Upper lobe of right lung (tissue), 1 donor: ENCODE results near the gene FAM117A. TPM values are rescaled to one million over a fixed set of nuclear protein-coding genes. Genes with fewer than 3 reads are reported as not detected.
"Not testable (repeated sequence)": the region's sequence is repeated elsewhere in the genome, so short reads cannot be mapped to it uniquely, and the experiment has no call there.

Source experiments
- ATAC-seq: fragments of 200-7000 bp; cut with Tn5 transposase; one replicate; pipeline ENCODE4 v1.9.1; 2020; ENCODE audit warnings: mild to moderate bottlenecking, moderate library complexity
- DNase-seq: peaks from one replicate; pipeline ENCODE4 v3.0.0-alpha.2; 2020
- H3K27ac ChIP-seq: fragments of 200-600 bp; one replicate; pipeline ENCODE4 v1.8.0; 2022
- H3K27me3 ChIP-seq: fragments of 200-600 bp; one replicate; pipeline ENCODE4 v1.8.0; 2022; ENCODE audit warnings: mild to moderate bottlenecking
- H3K36me3 ChIP-seq: fragments of 200-600 bp; one replicate; pipeline ENCODE4 v1.8.0; 2022
- H3K4me1 ChIP-seq: fragments of 200-600 bp; one replicate; pipeline ENCODE4 v1.8.0; 2022
- H3K4me3 ChIP-seq: fragments of 200-600 bp; one replicate; pipeline ENCODE4 v1.8.0; 2022; ENCODE audit warnings: mild to moderate bottlenecking
- H3K9me3 ChIP-seq: fragments of 200-600 bp; one replicate; pipeline ENCODE4 v1.8.0; 2022
- CTCF ChIP-seq: fragments of 200-600 bp; IDR thresholded peaks from one replicate; pipeline ENCODE4 v1.8.0; 2022; ENCODE audit warnings: antibody characterized with exemption
- intact Hi-C: fragments of 100-400 bp; cut with DNase I; formaldehyde crosslinking; loops from one replicate; pipeline ENCODE4 v1.11.0; 2022
- total RNA-seq: library from RNA; stranded (reverse); fragmentation: NEBNext Ultra II Directional; extraction: Animal tissue kit (Norgen Biotek cat#: 25700); gene quantifications from one replicate; pipeline ENCODE4 v1.2.1, GENCODE V29; 2021
- donor health status: DM: no; HTN: yes; CAD: no; lungs with severe emphysema.

Gene FAM117A
- total RNA-seq, 1 donor from 2014 or later, result 11.8 TPM

- Histone ChIP-seq H3K4me3 (no peak overlapping the region), H3K36me3 (no peaks in the 10 kb centered on the region), H3K4me1 (peaks cover 4% of the 10 kb centered on the region), H3K27me3 (no peaks in the 10 kb centered on the region), H3K9me3 (no peaks in the 10 kb centered on the region), H3K27ac (no peak overlapping the region)
- intact Hi-C loops, result loop anchor here (5.0 kb wide), 1 partner anchor 44 kb away; no protein-coding TSS in a partner anchor
- no peak for DNase-seq
- no peak for TF ChIP-seq CTCF
- no peak for ATAC-seq
These were observed 2.9 kb downstream of the FAM117A start for GRCh38 chr17:49760932-49761558.

GRCh38 chr17:49760296-49760695, 3.6 kb downstream of the FAM117A start:
- intact Hi-C loops, result loop anchor here (5.0 kb wide), 1 partner anchor 43 kb away; no protein-coding TSS in a partner anchor
- peaks cover 5% of the 10 kb centered on the region for H3K4me1 ChIP-seq
- H3K27me3 ChIP-seq, result no peaks in the 10 kb centered on the region
- TF ChIP-seq CTCF, result no peak
- no peaks in the 10 kb centered on the region for H3K36me3 ChIP-seq
- DNase-seq, result no peak
- no peak overlapping the region for H3K4me3 ChIP-seq
- ATAC-seq, result no peak
- no peak overlapping the region for H3K27ac ChIP-seq
- H3K9me3 ChIP-seq, result no peaks in the 10 kb centered on the region

GRCh38 chr17:49759203-49759602, 4.7 kb downstream of the FAM117A start:
- Histone ChIP-seq H3K36me3 (no peaks in the 10 kb centered on the region), H3K27ac (no peak overlapping the region), H3K9me3 (no peaks in the 10 kb centered on the region), H3K4me1 (peaks cover 8% of the 10 kb centered on the region), H3K27me3 (no peaks in the 10 kb centered on the region), H3K4me3 (no peak overlapping the region)
- DNase-seq (no peak), ATAC-seq (no peak)
- intact Hi-C loops, result no loop called here
- no peak for TF ChIP-seq CTCF

GRCh38 chr17:49758464-49759010, 5.4 kb downstream of the FAM117A start:
- H3K4me3 ChIP-seq, H3K4me1 ChIP-seq, DNase-seq, H3K36me3 ChIP-seq, H3K9me3 ChIP-seq, H3K27me3 ChIP-seq, intact Hi-C loops, H3K27ac ChIP-seq, ATAC-seq: not testable (repeated sequence)

- Histone ChIP-seq H3K4me1 (peaks cover 4% of the 10 kb centered on the region), H3K4me3 (no peak overlapping the region), H3K36me3 (no peaks in the 10 kb centered on the region), H3K27me3 (no peaks in the 10 kb centered on the region), H3K9me3 (no peaks in the 10 kb centered on the region), H3K27ac (peak overlapping the region; percentile 36)
- ATAC-seq (no peak), DNase-seq (no peak)
- intact Hi-C loops, result no loop called here
- TF ChIP-seq CTCF, result no peak
These were observed 6.7 kb downstream of the FAM117A start for GRCh38 chr17:49757151-49757777.
